Smooth muscle cell (in vitro differentiated cells): ENCODE measurements around the gene RALGAPB. TPM values are rescaled to one million over a fixed set of nuclear protein-coding genes. Genes with fewer than 3 reads are reported as not detected.

Experiments
- DNase-seq: peaks from one replicate; lab custom pipeline; 2025; ENCODE audit not compliant: unreplicated experiment; lab: John Stamatoyannopoulos, UW
- H2AFZ ChIP-seq: fragments of 200-600 bp; sonication (generic); 2 replicates; pipeline ENCODE4 v1.6.0; 2016; ENCODE audit warnings: antibody characterized with exemption, low read depth, mild to moderate bottlenecking
- H3F3A ChIP-seq: fragments of 200-600 bp; sonication (generic); 2 replicates; pipeline ENCODE4 v1.6.0; 2017; ENCODE audit warnings: antibody characterized with exemption, low read depth
- H3K27ac ChIP-seq: fragments of 200-600 bp; sonication (generic); 2 replicates; pipeline ENCODE4 v1.5.1; 2016; ENCODE audit warnings: low read depth, mild to moderate bottlenecking
- H3K27me3 ChIP-seq: fragments of 200-600 bp; sonication (generic); 2 replicates; pipeline ENCODE4 v1.6.1; 2016; ENCODE audit warnings: low read depth, mild to moderate bottlenecking
- H3K36me3 ChIP-seq: fragments of 200-600 bp; sonication (generic); 2 replicates; pipeline ENCODE4 v1.5.1; 2016; ENCODE audit warnings: low read depth
- H3K4me1 ChIP-seq: fragments of 200-600 bp; sonication (generic); 2 replicates; pipeline ENCODE4 v1.5.1; 2016; ENCODE audit warnings: low read depth
- H3K4me2 ChIP-seq: fragments of 200-600 bp; sonication (generic); 2 replicates; pipeline ENCODE4 v1.6.0; 2016; ENCODE audit warnings: mild to moderate bottlenecking
- H3K4me3 ChIP-seq: fragments of 200-600 bp; sonication (generic); 2 replicates; pipeline ENCODE4 v1.5.1; 2016; ENCODE audit warnings: mild to moderate bottlenecking
- H3K79me2 ChIP-seq: fragments of 200-600 bp; sonication (generic); 2 replicates; pipeline ENCODE4 v1.6.0; 2016; ENCODE audit warnings: low read depth, mild to moderate bottlenecking
- H3K9ac ChIP-seq: fragments of 200-600 bp; sonication (generic); 2 replicates; pipeline ENCODE4 v1.6.0; 2016; ENCODE audit warnings: low read depth
- H3K9me3 ChIP-seq: fragments of 200-600 bp; sonication (generic); replicated peaks from 2 replicates; pipeline ENCODE4 v1.5.1; 2016; ENCODE audit warnings: low read depth
- H4K20me1 ChIP-seq: fragments of 200-600 bp; sonication (generic); 2 replicates; pipeline ENCODE4 v1.6.0; 2016; ENCODE audit warnings: low read depth
- CTCF ChIP-seq: fragments of 200-600 bp; sonication (generic); IDR thresholded peaks from 2 replicates; pipeline ENCODE4 v1.5.1; 2017; ENCODE audit warnings: borderline replicate concordance, mild to moderate bottlenecking, antibody characterized with exemption; ENCODE audit not compliant: insufficient read depth, poor library complexity, severe bottlenecking
- WGBS: methylation state at CpG from one replicate; pipeline ENCODE4 v1.1.7; 2016; ENCODE audit warnings: low lambda C conversion rate; 5-methylcytosine and 5-hydroxymethylcytosine counted together
- polyA plus RNA-seq: library from polyadenylated mRNA; unstranded; fragments of >200 nt; fragmentation: Nextera tagmentation; extraction: Ambion mirVana; gene quantifications from 2 replicates; pipeline ENCODE4 v1.2.1, GENCODE V29; 2016
- total RNA-seq: library from RNA; depleted of rRNA; stranded (reverse); fragments of >200 nt; gene quantifications from 2 replicates; pipeline ENCODE4 v1.2.3, GENCODE V29; 2014

RALGAPB gene
- total and polyA plus RNA-seq, 2 experiments from 2014 or later, result 8.9 to 43.2 TPM

- no peak for DNase-seq
- H3K9me3 ChIP-seq, result no peaks in the 10 kb centered on the region
- no peaks in the 10 kb centered on the region for H4K20me1 ChIP-seq
- no peaks in the 10 kb centered on the region for H3F3A ChIP-seq
- no peak for TF ChIP-seq CTCF
- no peaks in the 10 kb centered on the region for H3K27me3 ChIP-seq
- H3K4me2 ChIP-seq, result peak overlapping the region; percentile 9
- 97% methylated on average over 4 of the region's 4 CpGs for WGBS
- H3K4me3 ChIP-seq, result no peak overlapping the region
- no peaks in the 10 kb centered on the region for H3K36me3 ChIP-seq
- no peaks in the 10 kb centered on the region for H3K79me2 ChIP-seq
- no peak overlapping the region for H2AFZ ChIP-seq
- H3K4me1 ChIP-seq, result peaks cover 5% of the 10 kb centered on the region
- peak overlapping the region; percentile 64 for H3K27ac ChIP-seq
- no peak overlapping the region for H3K9ac ChIP-seq
Measured at GRCh38 chr20:38617830-38618196, 145.2 kb downstream of the RALGAPB start.

- no peak overlapping the region for H2AFZ ChIP-seq
- WGBS, result 79% methylated on average over 9 of the region's 9 CpGs
- no peaks in the 10 kb centered on the region for H4K20me1 ChIP-seq
- no peaks in the 10 kb centered on the region for H3K36me3 ChIP-seq
- H3K4me3 ChIP-seq, result no peak overlapping the region
- no peaks in the 10 kb centered on the region for H3K9me3 ChIP-seq
- no peak for TF ChIP-seq CTCF
- H3K9ac ChIP-seq, result no peak overlapping the region
- no peak overlapping the region for H3K27ac ChIP-seq
- no peaks in the 10 kb centered on the region for H3K79me2 ChIP-seq
- peaks cover 5% of the 10 kb centered on the region for H3K4me1 ChIP-seq
- H3F3A ChIP-seq, result no peaks in the 10 kb centered on the region
- no peak for DNase-seq
- no peaks in the 10 kb centered on the region for H3K27me3 ChIP-seq
- no peak overlapping the region for H3K4me2 ChIP-seq
Measured at GRCh38 chr20:38620441-38620840, 147.8 kb downstream of the RALGAPB start.

- no peak for DNase-seq
- Histone ChIP-seq H3K27ac (no peak overlapping the region), H3K79me2 (no peaks in the 10 kb centered on the region), H3K9ac (no peak overlapping the region), H3K4me3 (no peak overlapping the region), H3K4me2 (no peak overlapping the region), H4K20me1 (no peaks in the 10 kb centered on the region), H3F3A (no peaks in the 10 kb centered on the region), H3K4me1 (peaks cover 5% of the 10 kb centered on the region), H3K27me3 (no peaks in the 10 kb centered on the region), H2AFZ (no peak overlapping the region), H3K9me3 (no peaks in the 10 kb centered on the region), H3K36me3 (no peaks in the 10 kb centered on the region)
- WGBS, result 70% methylated on average over 4 of the region's 4 CpGs
- TF ChIP-seq CTCF, result no peak
Measured at GRCh38 chr20:38623061-38623460, 150.4 kb downstream of the RALGAPB start.

GRCh38 chr20:38624084-38624483 is 151.4 kb downstream of the RALGAPB start:
- 94% methylated on average over 2 of the region's 2 CpGs for WGBS
- H3K27ac ChIP-seq, result no peak overlapping the region

More at GRCh38 chr20:38624084-38624483, 151.4 kb downstream of the RALGAPB start:
- H3K9me3 ChIP-seq, result no peaks in the 10 kb centered on the region
- no peaks in the 10 kb centered on the region for H3F3A ChIP-seq
- H3K4me1 ChIP-seq, result peaks cover 5% of the 10 kb centered on the region
- H4K20me1 ChIP-seq, result no peaks in the 10 kb centered on the region
- no peaks in the 10 kb centered on the region for H3K27me3 ChIP-seq
- no peaks in the 10 kb centered on the region for H3K36me3 ChIP-seq
- no peak for TF ChIP-seq CTCF
- H3K4me3 ChIP-seq, result no peak overlapping the region
- no peak overlapping the region for H3K4me2 ChIP-seq
- DNase-seq, result no peak
- no peak overlapping the region for H3K9ac ChIP-seq
- no peak overlapping the region for H2AFZ ChIP-seq
- H3K79me2 ChIP-seq, result no peaks in the 10 kb centered on the region
